Hepatocyte (in vitro differentiated cells): ENCODE results near the gene C4orf54.

Source experiments
- EZH2 ChIP-seq: fragments of 200-600 bp; sonication (generic); IDR thresholded peaks from 2 replicates; pipeline ENCODE4 v1.6.1; 2016; ENCODE audit warnings: antibody characterized with exemption, mild to moderate bottlenecking, borderline replicate concordance
- TF ChIP-seq, protein P1 (sequence below): fragments of 200-600 bp; sonication (generic); IDR thresholded peaks from 2 replicates; pipeline ENCODE4 v1.5.1; 2016; ENCODE audit warnings: antibody characterized with exemption, mild to moderate bottlenecking; ENCODE audit not compliant: poor library complexity

DNA sequence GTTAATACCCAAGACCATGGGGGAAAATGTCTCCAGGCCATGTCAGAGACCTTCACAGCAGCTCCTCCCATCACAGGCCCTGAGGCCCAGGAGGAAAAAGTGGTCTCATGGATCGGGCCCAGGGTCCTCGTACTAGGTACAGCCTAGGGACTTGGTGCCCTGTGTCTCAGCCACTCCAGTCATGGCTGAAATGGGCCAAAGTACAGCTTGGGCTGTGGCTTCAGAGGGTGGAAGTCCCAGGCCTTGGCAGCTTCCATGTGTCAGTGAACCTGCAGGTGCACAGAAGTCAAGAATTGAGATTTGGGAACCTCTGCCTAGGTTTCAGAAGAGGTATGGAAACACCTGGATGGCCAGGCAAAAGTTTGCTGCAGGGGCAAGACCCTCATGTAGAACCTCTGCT, 27.6 kb upstream of the C4orf54 start:
- TF ChIP-seq, protein P1, sequence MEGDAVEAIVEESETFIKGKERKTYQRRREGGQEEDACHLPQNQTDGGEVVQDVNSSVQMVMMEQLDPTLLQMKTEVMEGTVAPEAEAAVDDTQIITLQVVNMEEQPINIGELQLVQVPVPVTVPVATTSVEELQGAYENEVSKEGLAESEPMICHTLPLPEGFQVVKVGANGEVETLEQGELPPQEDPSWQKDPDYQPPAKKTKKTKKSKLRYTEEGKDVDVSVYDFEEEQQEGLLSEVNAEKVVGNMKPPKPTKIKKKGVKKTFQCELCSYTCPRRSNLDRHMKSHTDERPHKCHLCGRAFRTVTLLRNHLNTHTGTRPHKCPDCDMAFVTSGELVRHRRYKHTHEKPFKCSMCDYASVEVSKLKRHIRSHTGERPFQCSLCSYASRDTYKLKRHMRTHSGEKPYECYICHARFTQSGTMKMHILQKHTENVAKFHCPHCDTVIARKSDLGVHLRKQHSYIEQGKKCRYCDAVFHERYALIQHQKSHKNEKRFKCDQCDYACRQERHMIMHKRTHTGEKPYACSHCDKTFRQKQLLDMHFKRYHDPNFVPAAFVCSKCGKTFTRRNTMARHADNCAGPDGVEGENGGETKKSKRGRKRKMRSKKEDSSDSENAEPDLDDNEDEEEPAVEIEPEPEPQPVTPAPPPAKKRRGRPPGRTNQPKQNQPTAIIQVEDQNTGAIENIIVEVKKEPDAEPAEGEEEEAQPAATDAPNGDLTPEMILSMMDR, result no peak
- no peak for TF ChIP-seq EZH2
